SK-N-SH treated with all-trans-retinoic acid at 6 μM for 48 hours (cell line): ENCODE data around the gene SLC30A3.

Experiments used
- ATAC-seq: fragments of 200-7000 bp; cut with Tn5 transposase; 3 replicates; pipeline ENCODE4 v1.9.1; 2020; ENCODE audit warnings: mild to moderate bottlenecking, moderate library complexity
- BACH2 ChIP-seq: fragments of 250-450 bp; sonication (Bioruptor Pico); IDR thresholded peaks from 2 replicates; pipeline ENCODE4 v1.9.0; 2021; ENCODE audit warnings: mild to moderate bottlenecking, borderline replicate concordance
- CSDC2 ChIP-seq: fragments of 250-450 bp; sonication (Bioruptor Pico); IDR thresholded peaks from 2 replicates; pipeline ENCODE4 v1.5.0; 2020; ENCODE audit warnings: mild to moderate bottlenecking, moderate library complexity
- ESRRG ChIP-seq: fragments of 250-450 bp; sonication (Bioruptor Pico); IDR thresholded peaks from 2 replicates; pipeline ENCODE4 v1.6.1; 2021; ENCODE audit warnings: mild to moderate bottlenecking
- GLIS3 ChIP-seq: fragments of 250-450 bp; sonication (Bioruptor Pico); IDR thresholded peaks from 2 replicates; pipeline ENCODE4 v1.5.0; 2020; ENCODE audit warnings: mild to moderate bottlenecking, moderate library complexity
- ISL1 ChIP-seq: fragments of 250-450 bp; sonication (Bioruptor Pico); IDR thresholded peaks from 2 replicates; pipeline ENCODE4 v2.1.2; 2022; ENCODE audit warnings: mild to moderate bottlenecking, moderate library complexity
- OSR1 ChIP-seq: fragments of 250-450 bp; sonication (Bioruptor Pico); IDR thresholded peaks from 2 replicates; pipeline ENCODE4 v1.8.0; 2022; ENCODE audit warnings: moderate library complexity, mild to moderate bottlenecking, inconsistent platforms
- PPARA ChIP-seq: fragments of 250-450 bp; sonication (Bioruptor Pico); IDR thresholded peaks from 2 replicates; pipeline ENCODE4 v1.5.0; 2020; ENCODE audit warnings: mild to moderate bottlenecking, borderline replicate concordance
- RARB ChIP-seq: fragments of 250-450 bp; sonication (Bioruptor Pico); IDR thresholded peaks from 2 replicates; pipeline ENCODE4 v1.8.0; 2021; ENCODE audit warnings: mild to moderate bottlenecking, moderate library complexity
- SNAI2 ChIP-seq: fragments of 250-450 bp; sonication (Bioruptor Pico); IDR thresholded peaks from 2 replicates; pipeline ENCODE4 v1.5.0; 2020; ENCODE audit warnings: mild to moderate bottlenecking, moderate library complexity
- TOX ChIP-seq: fragments of 250-450 bp; sonication (Bioruptor Pico); IDR thresholded peaks from 2 replicates; pipeline ENCODE4 v1.8.0; 2021; ENCODE audit warnings: mild to moderate bottlenecking, moderate library complexity, borderline replicate concordance
- ZC3H10 ChIP-seq: fragments of 250-450 bp; sonication (Bioruptor Pico); IDR thresholded peaks from 2 replicates; pipeline ENCODE4 v1.5.1; 2021; ENCODE audit warnings: mild to moderate bottlenecking, moderate library complexity
- ZFP3 ChIP-seq: fragments of 250-450 bp; sonication (Bioruptor Pico); IDR thresholded peaks from 2 replicates; pipeline ENCODE4 v1.5.0; 2020; ENCODE audit warnings: mild to moderate bottlenecking, moderate library complexity
- ZFP30 ChIP-seq: fragments of 450-650 bp; formaldehyde crosslinking; IDR thresholded peaks from 2 replicates; pipeline ENCODE4 v1.5.0; 2022; ENCODE audit warnings: mild to moderate bottlenecking, moderate library complexity
- ZNF565 ChIP-seq: fragments of 450-650 bp; formaldehyde crosslinking; conservative IDR thresholded peaks from 2 replicates; pipeline ENCODE4 v1.5.0; 2020; ENCODE audit warnings: low read depth, mild to moderate bottlenecking, moderate library complexity
- ZNF70 ChIP-seq: fragments of 450-650 bp; formaldehyde crosslinking; IDR thresholded peaks from 2 replicates; pipeline ENCODE4 v1.5.0; 2020; ENCODE audit warnings: mild to moderate bottlenecking, moderate library complexity
- ZNF8 ChIP-seq: fragments of 450-650 bp; formaldehyde crosslinking; IDR thresholded peaks from 2 replicates; pipeline ENCODE4 v1.5.0; 2020; ENCODE audit warnings: mild to moderate bottlenecking, moderate library complexity
- TF ChIP-seq, protein P1 (sequence below): fragments of 250-450 bp; sonication (Bioruptor Pico); IDR thresholded peaks from 2 replicates; pipeline ENCODE4 v1.8.0; 2021; ENCODE audit warnings: low read depth, mild to moderate bottlenecking, moderate library complexity, borderline replicate concordance
- TF ChIP-seq, protein P2 (sequence below): fragments of 250-450 bp; sonication (Bioruptor Pico); IDR thresholded peaks from 2 replicates; pipeline ENCODE4 v1.5.0; 2020; ENCODE audit warnings: mild to moderate bottlenecking, moderate library complexity
- TF ChIP-seq, protein P3 (sequence below): fragments of 250-450 bp; sonication (Bioruptor Pico); IDR thresholded peaks from 2 replicates; pipeline ENCODE4 v1.5.1; 2021; ENCODE audit warnings: mild to moderate bottlenecking, moderate library complexity
- TF ChIP-seq, protein P4 (sequence below): fragments of 250-450 bp; sonication (Bioruptor Pico); IDR thresholded peaks from 2 replicates; pipeline ENCODE4 v1.8.0; 2020; ENCODE audit warnings: mild to moderate bottlenecking, moderate library complexity, borderline replicate concordance
- TF ChIP-seq, protein P5 (sequence below): fragments of 250-450 bp; sonication (Bioruptor Pico); IDR thresholded peaks from 2 replicates; pipeline ENCODE4 v1.5.1; 2020; ENCODE audit warnings: low read depth, mild to moderate bottlenecking, moderate library complexity

Gene SLC30A3

DNA sequence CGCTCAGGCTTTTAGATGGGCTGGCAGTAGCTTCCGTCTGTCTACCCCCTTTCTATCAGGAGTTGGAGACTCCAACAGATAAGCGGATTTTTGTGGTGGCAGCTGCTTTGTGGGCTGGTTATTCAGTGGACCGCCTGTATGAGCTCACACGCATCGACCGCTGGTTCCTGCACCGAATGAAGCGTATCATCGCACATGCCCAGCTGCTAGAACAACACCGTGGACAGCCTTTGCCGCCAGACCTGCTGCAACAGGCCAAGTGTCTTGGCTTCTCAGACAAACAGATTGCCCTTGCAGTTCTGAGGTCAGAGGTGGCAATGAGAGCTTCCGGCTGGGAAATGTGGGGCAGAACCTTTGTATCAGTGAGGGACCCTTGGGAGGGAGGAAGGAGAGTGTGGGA, 30.9 kb downstream of the SLC30A3 start:
- TF ChIP-seq ZC3H10 (CRISPR knock-in tag) (no peak), ZNF8 (CRISPR knock-in tag) (no peak), ISL1 (CRISPR knock-in tag) (no peak), SNAI2 (CRISPR knock-in tag) (no peak), ZNF565 (CRISPR knock-in tag) (no peak), ESRRG (CRISPR knock-in tag) (no peak), ZFP30 (no peak), CSDC2 (CRISPR knock-in tag) (no peak), GLIS3 (no peak), PPARA (CRISPR knock-in tag) (no peak)
- TF ChIP-seq, protein P1, sequence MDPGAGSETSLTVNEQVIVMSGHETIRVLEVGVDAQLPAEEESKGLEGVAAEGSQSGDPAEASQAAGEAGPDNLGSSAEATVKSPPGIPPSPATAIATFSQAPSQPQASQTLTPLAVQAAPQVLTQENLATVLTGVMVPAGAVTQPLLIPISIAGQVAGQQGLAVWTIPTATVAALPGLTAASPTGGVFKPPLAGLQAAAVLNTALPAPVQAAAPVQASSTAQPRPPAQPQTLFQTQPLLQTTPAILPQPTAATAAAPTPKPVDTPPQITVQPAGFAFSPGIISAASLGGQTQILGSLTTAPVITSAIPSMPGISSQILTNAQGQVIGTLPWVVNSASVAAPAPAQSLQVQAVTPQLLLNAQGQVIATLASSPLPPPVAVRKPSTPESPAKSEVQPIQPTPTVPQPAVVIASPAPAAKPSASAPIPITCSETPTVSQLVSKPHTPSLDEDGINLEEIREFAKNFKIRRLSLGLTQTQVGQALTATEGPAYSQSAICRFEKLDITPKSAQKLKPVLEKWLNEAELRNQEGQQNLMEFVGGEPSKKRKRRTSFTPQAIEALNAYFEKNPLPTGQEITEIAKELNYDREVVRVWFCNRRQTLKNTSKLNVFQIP (CRISPR knock-in tag), result no peak
- TF ChIP-seq, protein P2, sequence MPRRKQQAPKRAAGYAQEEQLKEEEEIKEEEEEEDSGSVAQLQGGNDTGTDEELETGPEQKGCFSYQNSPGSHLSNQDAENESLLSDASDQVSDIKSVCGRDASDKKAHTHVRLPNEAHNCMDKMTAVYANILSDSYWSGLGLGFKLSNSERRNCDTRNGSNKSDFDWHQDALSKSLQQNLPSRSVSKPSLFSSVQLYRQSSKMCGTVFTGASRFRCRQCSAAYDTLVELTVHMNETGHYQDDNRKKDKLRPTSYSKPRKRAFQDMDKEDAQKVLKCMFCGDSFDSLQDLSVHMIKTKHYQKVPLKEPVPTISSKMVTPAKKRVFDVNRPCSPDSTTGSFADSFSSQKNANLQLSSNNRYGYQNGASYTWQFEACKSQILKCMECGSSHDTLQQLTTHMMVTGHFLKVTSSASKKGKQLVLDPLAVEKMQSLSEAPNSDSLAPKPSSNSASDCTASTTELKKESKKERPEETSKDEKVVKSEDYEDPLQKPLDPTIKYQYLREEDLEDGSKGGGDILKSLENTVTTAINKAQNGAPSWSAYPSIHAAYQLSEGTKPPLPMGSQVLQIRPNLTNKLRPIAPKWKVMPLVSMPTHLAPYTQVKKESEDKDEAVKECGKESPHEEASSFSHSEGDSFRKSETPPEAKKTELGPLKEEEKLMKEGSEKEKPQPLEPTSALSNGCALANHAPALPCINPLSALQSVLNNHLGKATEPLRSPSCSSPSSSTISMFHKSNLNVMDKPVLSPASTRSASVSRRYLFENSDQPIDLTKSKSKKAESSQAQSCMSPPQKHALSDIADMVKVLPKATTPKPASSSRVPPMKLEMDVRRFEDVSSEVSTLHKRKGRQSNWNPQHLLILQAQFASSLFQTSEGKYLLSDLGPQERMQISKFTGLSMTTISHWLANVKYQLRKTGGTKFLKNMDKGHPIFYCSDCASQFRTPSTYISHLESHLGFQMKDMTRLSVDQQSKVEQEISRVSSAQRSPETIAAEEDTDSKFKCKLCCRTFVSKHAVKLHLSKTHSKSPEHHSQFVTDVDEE, result no peak
- TF ChIP-seq, protein P3, sequence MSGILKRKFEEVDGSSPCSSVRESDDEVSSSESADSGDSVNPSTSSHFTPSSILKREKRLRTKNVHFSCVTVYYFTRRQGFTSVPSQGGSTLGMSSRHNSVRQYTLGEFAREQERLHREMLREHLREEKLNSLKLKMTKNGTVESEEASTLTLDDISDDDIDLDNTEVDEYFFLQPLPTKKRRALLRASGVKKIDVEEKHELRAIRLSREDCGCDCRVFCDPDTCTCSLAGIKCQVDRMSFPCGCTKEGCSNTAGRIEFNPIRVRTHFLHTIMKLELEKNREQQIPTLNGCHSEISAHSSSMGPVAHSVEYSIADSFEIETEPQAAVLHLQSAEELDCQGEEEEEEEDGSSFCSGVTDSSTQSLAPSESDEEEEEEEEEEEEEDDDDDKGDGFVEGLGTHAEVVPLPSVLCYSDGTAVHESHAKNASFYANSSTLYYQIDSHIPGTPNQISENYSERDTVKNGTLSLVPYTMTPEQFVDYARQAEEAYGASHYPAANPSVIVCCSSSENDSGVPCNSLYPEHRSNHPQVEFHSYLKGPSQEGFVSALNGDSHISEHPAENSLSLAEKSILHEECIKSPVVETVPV (CRISPR knock-in tag), result no peak
- TF ChIP-seq, protein P4, sequence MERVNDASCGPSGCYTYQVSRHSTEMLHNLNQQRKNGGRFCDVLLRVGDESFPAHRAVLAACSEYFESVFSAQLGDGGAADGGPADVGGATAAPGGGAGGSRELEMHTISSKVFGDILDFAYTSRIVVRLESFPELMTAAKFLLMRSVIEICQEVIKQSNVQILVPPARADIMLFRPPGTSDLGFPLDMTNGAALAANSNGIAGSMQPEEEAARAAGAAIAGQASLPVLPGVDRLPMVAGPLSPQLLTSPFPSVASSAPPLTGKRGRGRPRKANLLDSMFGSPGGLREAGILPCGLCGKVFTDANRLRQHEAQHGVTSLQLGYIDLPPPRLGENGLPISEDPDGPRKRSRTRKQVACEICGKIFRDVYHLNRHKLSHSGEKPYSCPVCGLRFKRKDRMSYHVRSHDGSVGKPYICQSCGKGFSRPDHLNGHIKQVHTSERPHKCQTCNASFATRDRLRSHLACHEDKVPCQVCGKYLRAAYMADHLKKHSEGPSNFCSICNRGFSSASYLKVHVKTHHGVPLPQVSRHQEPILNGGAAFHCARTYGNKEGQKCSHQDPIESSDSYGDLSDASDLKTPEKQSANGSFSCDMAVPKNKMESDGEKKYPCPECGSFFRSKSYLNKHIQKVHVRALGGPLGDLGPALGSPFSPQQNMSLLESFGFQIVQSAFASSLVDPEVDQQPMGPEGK (CRISPR knock-in tag), result no peak
- no peak for ATAC-seq

DNA sequence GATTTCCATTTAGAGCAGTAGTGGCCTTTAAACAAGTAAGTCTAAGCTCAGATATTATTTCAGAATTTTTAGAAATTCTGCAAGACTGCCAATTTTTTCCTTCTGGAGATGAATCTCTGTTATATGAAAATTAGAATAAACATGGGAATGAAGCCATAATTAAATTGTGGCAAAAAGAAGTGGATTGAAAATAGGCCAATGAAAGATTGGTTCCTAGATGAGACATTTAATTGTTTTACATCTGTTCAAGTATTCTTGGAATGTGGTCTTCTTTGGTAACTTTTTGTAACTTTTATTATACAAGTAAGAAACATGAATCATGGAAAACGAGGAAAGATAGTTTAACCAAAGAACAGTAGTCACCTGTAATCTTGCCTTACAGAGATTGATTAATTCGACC, 35.3 kb downstream of the SLC30A3 start:
- ATAC-seq, result peak; percentile 64

DNA sequence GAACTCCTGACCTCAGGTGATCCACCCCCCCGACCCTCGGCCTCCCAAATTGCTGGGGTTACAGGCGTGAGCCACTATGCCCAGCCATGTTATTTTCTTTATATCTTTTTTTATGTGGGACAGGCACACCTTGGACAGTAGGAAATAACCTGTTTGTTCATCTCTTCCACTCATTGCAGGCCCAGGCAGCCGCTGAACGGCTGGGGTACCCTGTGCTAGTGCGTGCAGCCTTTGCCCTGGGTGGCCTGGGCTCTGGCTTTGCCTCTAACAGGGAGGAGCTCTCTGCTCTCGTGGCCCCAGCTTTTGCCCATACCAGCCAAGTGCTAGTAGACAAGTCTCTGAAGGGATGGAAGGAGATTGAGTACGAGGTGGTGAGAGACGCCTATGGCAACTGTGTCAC, 37.3 kb downstream of the SLC30A3 start:
- ATAC-seq, result no peak
- TF ChIP-seq ZNF565 (CRISPR knock-in tag) (no peak), ISL1 (CRISPR knock-in tag) (no peak), PPARA (CRISPR knock-in tag) (no peak), OSR1 (no peak), ZC3H10 (CRISPR knock-in tag) (no peak), RARB (CRISPR knock-in tag) (no peak), SNAI2 (CRISPR knock-in tag) (no peak), ZNF70 (CRISPR knock-in tag) (no peak), TOX (no peak), ESRRG (CRISPR knock-in tag) (no peak), BACH2 (CRISPR knock-in tag) (no peak), ZNF8 (CRISPR knock-in tag) (no peak), ZFP3 (CRISPR knock-in tag) (no peak)
- TF ChIP-seq, protein P1 (CRISPR knock-in tag), result no peak
- TF ChIP-seq, protein P4 (CRISPR knock-in tag), result no peak

More for the DNA sequence above, 35.3 kb downstream of the SLC30A3 start:
- TF ChIP-seq, protein P1 (CRISPR knock-in tag), result no peak
- TF ChIP-seq, protein P5, sequence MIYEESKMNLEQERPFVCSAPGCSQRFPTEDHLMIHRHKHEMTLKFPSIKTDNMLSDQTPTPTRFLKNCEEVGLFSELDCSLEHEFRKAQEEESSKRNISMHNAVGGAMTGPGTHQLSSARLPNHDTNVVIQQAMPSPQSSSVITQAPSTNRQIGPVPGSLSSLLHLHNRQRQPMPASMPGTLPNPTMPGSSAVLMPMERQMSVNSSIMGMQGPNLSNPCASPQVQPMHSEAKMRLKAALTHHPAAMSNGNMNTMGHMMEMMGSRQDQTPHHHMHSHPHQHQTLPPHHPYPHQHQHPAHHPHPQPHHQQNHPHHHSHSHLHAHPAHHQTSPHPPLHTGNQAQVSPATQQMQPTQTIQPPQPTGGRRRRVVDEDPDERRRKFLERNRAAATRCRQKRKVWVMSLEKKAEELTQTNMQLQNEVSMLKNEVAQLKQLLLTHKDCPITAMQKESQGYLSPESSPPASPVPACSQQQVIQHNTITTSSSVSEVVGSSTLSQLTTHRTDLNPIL (CRISPR knock-in tag), result 0 out of 2 replicates have a peak, but pooled peaks have one; percentile 17
- peak; percentile 94 for TF ChIP-seq ISL1 (CRISPR knock-in tag)
- TF ChIP-seq ZFP3 (CRISPR knock-in tag), result 0 out of 2 replicates have a peak, but pooled peaks have one; percentile 38
